ENCODE measurements around the gene RIMKLB. TPM values are rescaled to one million over a fixed set of nuclear protein-coding genes. Genes with fewer than 3 reads are reported as not detected.
"Not testable (repeated sequence)": the region's sequence is repeated elsewhere in the genome, so short reads cannot be mapped to it uniquely, and the experiment has no call there.

The RIMKLB gene
- total and polyA plus RNA-seq, 7 donors, result 4.6 to 19.1 (median 8.1) TPM

DNA sequence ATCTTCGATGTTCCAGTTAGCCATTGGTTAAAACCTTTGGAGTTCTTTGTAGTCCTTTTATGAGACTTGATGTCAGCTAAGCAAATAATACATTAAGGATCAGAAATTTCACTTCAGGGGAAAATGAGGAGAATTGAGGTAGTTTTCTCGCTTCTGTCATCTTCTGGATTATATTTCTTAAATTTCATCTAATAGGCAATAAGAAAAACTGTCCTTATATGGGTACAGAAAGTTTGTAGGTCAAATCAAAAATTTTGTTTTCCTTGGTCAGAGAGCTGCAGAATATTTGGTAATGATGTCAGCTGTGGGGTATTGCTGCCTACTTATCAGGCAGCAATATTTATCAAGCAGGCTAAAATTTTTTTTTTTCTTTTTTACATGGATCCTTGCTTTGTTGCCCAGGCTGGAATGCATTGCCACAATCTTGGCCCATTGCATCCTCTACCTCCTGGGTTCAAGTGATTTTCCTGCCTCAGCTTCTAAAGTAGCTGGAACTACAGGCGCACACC lies 37.1 kb downstream of the RIMKLB start:
- Histone ChIP-seq H3K27ac (no peak overlapping the region), H3K27me3 (ENCODE audit: insufficient read depth in 3 of 3, low read length in 2 of 3) (no peaks in the 10 kb centered on the region), H3K4me1 (peaks cover 3% of the 10 kb centered on the region), H3K9me3 (no peaks in the 10 kb centered on the region), H3K4me3 (no peak overlapping the region), H3K36me3 (ENCODE audit: insufficient read depth in 1 of 2, low read depth in 1 of 2) (no peaks in the 10 kb centered on the region)
- TF ChIP-seq, protein P1, sequence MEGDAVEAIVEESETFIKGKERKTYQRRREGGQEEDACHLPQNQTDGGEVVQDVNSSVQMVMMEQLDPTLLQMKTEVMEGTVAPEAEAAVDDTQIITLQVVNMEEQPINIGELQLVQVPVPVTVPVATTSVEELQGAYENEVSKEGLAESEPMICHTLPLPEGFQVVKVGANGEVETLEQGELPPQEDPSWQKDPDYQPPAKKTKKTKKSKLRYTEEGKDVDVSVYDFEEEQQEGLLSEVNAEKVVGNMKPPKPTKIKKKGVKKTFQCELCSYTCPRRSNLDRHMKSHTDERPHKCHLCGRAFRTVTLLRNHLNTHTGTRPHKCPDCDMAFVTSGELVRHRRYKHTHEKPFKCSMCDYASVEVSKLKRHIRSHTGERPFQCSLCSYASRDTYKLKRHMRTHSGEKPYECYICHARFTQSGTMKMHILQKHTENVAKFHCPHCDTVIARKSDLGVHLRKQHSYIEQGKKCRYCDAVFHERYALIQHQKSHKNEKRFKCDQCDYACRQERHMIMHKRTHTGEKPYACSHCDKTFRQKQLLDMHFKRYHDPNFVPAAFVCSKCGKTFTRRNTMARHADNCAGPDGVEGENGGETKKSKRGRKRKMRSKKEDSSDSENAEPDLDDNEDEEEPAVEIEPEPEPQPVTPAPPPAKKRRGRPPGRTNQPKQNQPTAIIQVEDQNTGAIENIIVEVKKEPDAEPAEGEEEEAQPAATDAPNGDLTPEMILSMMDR (IDR thresholded peaks at IDR 0.05), result no peak
- no peak for DNase-seq
- intact Hi-C loops (cut with DNase I), result no loop called here
- WGBS, 3 donors, result 74 to 80% (median 78%) methylated on average over 3 of the region's 3 CpGs
- ATAC-seq, result no peak

DNA sequence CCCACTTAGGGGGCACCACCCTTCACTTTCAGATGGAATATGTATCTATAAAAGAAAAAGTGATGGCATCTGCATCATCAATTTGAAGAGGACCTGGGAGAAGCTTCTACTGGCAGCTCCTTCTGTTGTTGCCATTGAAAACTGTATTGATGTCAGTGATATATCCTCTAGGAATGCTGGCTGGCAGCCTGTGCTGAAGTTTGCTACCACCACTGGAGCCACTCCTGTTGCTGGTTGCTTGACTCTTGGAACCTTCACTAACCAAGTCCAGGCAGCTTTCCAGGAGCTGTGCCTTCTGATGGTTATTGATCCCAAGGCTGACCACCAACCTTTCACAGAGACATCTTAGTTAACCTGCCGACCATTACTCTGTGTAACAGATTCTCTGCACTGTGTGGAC lies 44.7 kb downstream of the RIMKLB start:
- no peak overlapping the region for H3K4me3 ChIP-seq
- no peak overlapping the region for H3K27ac ChIP-seq
- intact Hi-C loops (cut with DNase I), result no loop called here
- no peaks in the 10 kb centered on the region for H3K9me3 ChIP-seq
- TF ChIP-seq, protein P1 (IDR thresholded peaks at IDR 0.05), result no peak
- DNase-seq, result no peak
- WGBS, 3 donors, result 59 to 93% (median 84%) methylated on average over 1 of the region's 1 CpG
- H3K36me3 ChIP-seq (ENCODE audit: insufficient read depth in 1 of 2, low read depth in 1 of 2), result no peaks in the 10 kb centered on the region
- no peaks in the 10 kb centered on the region for H3K27me3 ChIP-seq (ENCODE audit: insufficient read depth in 3 of 3, low read length in 2 of 3)
- peak; percentile 73 to 91 (median 84) for ATAC-seq
- H3K4me1 ChIP-seq, result peaks cover 19% of the 10 kb centered on the region

DNA sequence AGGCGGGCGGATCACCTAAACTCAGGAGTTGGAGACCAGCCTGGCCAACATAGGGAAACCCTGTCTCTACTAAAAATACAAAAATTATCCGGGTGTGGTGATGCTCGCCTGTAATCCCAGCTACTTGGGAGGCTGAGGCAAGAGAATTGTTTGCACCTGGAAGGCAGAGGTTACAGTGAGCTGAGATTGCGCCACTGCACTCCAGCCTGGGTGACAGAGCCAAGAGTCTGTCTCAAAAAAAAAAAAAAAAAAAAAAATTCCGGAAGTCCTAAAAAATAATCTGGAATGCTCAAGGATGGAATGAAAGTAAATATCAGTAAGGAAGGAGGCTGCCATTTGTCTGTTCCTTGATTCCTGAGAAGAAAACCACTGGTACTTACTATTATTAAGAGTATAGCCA lies 45.3 kb downstream of the RIMKLB start:
- DNase-seq; H3K27me3 ChIP-seq (ENCODE audit: insufficient read depth in 3 of 3, low read length in 2 of 3); H3K4me3 ChIP-seq; H3K27ac ChIP-seq; ATAC-seq; intact Hi-C loops (cut with DNase I); H3K9me3 ChIP-seq; H3K36me3 ChIP-seq (ENCODE audit: insufficient read depth in 1 of 2, low read depth in 1 of 2): not testable (repeated sequence)
- peaks cover 19% of the 10 kb centered on the region for H3K4me1 ChIP-seq
- WGBS, 3 donors, result 87 to 92% (median 92%) methylated on average over 5 to 6 of the region's 6 CpGs

DNA sequence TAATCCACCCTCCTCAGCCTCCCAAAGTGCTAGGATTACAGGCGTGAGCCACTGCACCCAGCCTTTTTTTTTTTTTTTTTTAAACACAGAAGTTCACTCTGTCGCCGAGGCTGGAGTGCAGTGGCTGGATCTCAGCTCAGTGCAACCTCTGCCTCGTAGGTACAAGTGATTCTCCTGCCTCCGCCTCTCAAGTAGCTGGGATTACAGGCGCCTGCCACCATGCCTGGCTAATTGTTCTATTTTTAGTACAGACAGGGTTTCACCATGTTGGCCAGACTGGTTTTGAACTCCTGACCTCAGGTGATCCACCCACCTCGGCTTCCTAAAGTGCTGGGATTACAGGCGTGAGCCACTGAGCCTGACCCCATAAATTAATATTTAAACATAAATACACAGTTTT lies 47.8 kb downstream of the RIMKLB start:
- intact Hi-C loops (cut with DNase I); DNase-seq; H3K9me3 ChIP-seq; ATAC-seq; H3K27ac ChIP-seq; H3K4me3 ChIP-seq; H3K27me3 ChIP-seq (ENCODE audit: insufficient read depth in 3 of 3, low read length in 2 of 3): not testable (repeated sequence)
- Histone ChIP-seq H3K36me3 (ENCODE audit: insufficient read depth in 1 of 2, low read depth in 1 of 2) (peaks cover 0 to 11% of the 10 kb centered on the region in 2 donors), H3K4me1 (peaks cover 19% of the 10 kb centered on the region)
- 49 to 84% (median 54%) methylated on average over 8 of the region's 8 CpGs for WGBS, 3 donors

DNA sequence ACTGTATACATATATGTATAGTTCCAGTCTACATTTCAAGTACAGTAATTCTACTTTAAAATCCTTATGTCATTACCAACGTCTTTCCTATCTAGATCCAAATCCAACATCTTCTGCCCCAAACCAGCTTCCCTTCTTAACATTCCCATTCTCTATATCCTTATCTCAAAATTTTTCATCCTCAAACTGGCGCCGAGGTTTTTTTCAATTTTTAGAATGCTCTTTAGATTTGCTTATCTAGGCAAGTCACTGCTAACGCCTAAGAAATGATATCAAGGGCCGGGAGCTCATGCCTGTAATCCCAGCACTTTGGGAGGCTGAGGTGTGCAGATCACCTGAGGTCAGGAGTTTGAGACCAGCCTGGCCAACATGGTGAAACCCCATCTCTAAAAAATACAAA lies 48.3 kb downstream of the RIMKLB start:
- ATAC-seq (no peak), DNase-seq (no peak)
- H3K4me1 ChIP-seq, result peaks cover 19% of the 10 kb centered on the region
- no peaks in the 10 kb centered on the region for H3K27me3 ChIP-seq (ENCODE audit: insufficient read depth in 3 of 3, low read length in 2 of 3)
- H3K9me3 ChIP-seq, result no peaks in the 10 kb centered on the region
- 84 to 95% (median 86%) methylated on average over 5 of the region's 5 CpGs for WGBS, 3 donors
- intact Hi-C loops (cut with DNase I), result no loop called here
- H3K27ac ChIP-seq, result no peak overlapping the region
- TF ChIP-seq, protein P1 (IDR thresholded peaks at IDR 0.05), result no peak
- no peak overlapping the region for H3K4me3 ChIP-seq
- H3K36me3 ChIP-seq (ENCODE audit: insufficient read depth in 1 of 2, low read depth in 1 of 2), result peaks cover 0 to 14% of the 10 kb centered on the region in 2 donors

DNA sequence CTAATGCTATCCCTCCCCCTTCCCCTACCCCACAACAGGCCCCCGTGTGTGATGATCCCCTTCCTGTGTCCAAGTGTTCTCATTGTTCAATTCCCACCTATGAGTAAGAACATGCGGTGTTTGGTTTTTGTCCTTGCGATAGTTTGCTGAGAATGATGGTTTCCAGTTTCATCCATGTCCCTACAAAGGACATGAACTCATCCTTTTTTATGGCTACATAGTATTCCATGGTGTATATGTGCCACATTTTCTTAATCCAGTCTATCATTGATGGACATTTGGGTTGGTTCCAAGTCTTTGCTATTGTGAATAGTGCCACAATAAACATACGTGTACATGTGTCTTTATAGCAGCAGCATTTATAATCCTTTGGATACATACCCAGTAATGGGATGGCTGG lies 62.3 kb downstream of the RIMKLB start:
- intact Hi-C loops (cut with DNase I); H3K9me3 ChIP-seq; H3K27me3 ChIP-seq (ENCODE audit: insufficient read depth in 3 of 3, low read length in 2 of 3); ATAC-seq; H3K4me3 ChIP-seq; H3K4me1 ChIP-seq; H3K27ac ChIP-seq; DNase-seq: not testable (repeated sequence)
- 94 to 97% (median 96%) methylated on average over 4 of the region's 4 CpGs for WGBS, 3 donors
- H3K36me3 ChIP-seq (ENCODE audit: insufficient read depth in 1 of 2, low read depth in 1 of 2), result peaks cover 0 to 35% of the 10 kb centered on the region in 2 donors

DNA sequence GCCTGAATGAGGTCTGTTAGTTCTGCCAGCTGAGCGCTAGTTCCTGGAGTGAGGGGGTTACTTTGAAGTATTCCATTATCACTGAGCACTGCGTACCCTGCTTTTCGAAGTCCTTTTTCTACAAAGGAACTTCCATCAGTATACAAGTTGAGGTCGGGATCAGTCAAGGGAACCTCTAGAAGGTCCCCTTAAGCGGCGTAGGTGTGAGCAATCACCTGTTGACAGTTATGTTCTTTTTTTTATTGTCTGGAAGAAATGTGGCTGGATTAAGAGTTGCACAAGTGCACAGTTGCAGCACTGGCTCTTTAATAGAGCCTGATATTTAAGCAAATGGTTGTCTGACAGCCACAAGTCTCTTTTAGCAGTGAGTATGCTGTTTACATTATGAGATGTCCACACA lies 64.9 kb downstream of the RIMKLB start:
- H3K4me1 ChIP-seq; H3K4me3 ChIP-seq; H3K27ac ChIP-seq; DNase-seq; ATAC-seq; H3K27me3 ChIP-seq (ENCODE audit: insufficient read depth in 3 of 3, low read length in 2 of 3); H3K9me3 ChIP-seq; intact Hi-C loops (cut with DNase I); H3K36me3 ChIP-seq (ENCODE audit: insufficient read depth in 1 of 2, low read depth in 1 of 2): not testable (repeated sequence)
- 95 to 96% (median 96%) methylated on average over 6 of the region's 6 CpGs for WGBS, 3 donors

DNA sequence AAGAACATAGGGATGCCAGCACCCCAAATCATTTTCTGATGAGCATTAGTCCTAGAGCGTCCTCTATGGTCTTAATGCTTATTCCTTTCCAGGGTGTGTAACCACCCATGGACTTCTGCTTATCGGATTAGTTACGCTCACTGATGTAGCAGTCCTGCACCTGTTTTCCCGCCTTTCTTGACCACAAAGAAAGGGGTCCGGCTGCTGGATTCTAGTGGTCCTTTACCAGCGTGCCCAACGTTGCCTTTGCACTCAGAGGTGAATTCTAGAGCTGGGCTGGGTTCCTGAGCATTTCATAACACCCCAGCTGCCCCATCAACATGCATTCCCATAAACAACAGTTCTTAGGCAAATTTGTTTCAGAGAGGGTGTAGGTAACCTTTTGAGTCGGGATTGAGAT lies 68.3 kb downstream of the RIMKLB start:
- H3K9me3 ChIP-seq; H3K36me3 ChIP-seq (ENCODE audit: insufficient read depth in 1 of 2, low read depth in 1 of 2); intact Hi-C loops (cut with DNase I); H3K4me1 ChIP-seq; ATAC-seq; DNase-seq; H3K27ac ChIP-seq; H3K4me3 ChIP-seq; H3K27me3 ChIP-seq (ENCODE audit: insufficient read depth in 3 of 3, low read length in 2 of 3): not testable (repeated sequence)
- 70 to 85% (median 74%) methylated on average over 8 of the region's 8 CpGs for WGBS, 3 donors

Measured in psoas muscle (tissue), 8 donors.